CD14-positive monocyte (primary cell): ENCODE data around the gene KCNQ1. TPM values are rescaled to one million over a fixed set of nuclear protein-coding genes. Genes with fewer than 3 reads are reported as not detected.
A peak's percentile ranks its signal among the peaks of the same experiment; 100 is the strongest.

Experiments used
- DNase-seq, 3 donors: peaks; one replicate each; pipeline ENCODE4 v3.0.0-alpha.2; 2011 to 2022
- H2AFZ ChIP-seq: 2 replicates; pipeline ENCODE4 v1.6.0; 2012; ENCODE audit warnings: mild to moderate bottlenecking, low read depth, low read length, inconsistent platforms; ENCODE audit not compliant: insufficient read depth, poor library complexity, severe bottlenecking
- H3K27ac ChIP-seq, 2 donors: 1 replicate in 1 of 2; 2 replicates in 1 of 2; pipeline ENCODE4 v1.5.1; 2012 to 2013; ENCODE audit warnings: low read length in 2 of 2, control low read depth in 1 of 2, inconsistent platforms in 1 of 2, low read depth in 1 of 2, mild to moderate bottlenecking in 1 of 2
- H3K27me3 ChIP-seq, 2 donors: one replicate each; pipeline versions ENCODE4 v1.6.0 to v1.6.1; 2011 to 2013; ENCODE audit warnings: low read length in 2 of 2; ENCODE audit not compliant: control insufficient read depth in 2 of 2, insufficient read depth in 2 of 2
- H3K36me3 ChIP-seq, 2 donors: replicated peaks in 1 of 2; 1 replicate in 1 of 2; 2 replicates in 1 of 2; pipeline versions ENCODE4 v1.5.1 to v1.6.1; 2012 to 2013; ENCODE audit warnings: low read length in 2 of 2, control low read depth in 1 of 2, inconsistent platforms in 1 of 2, mild to moderate bottlenecking in 1 of 2; ENCODE audit not compliant: insufficient read depth in 2 of 2, control insufficient read depth in 1 of 2
- H3K4me1 ChIP-seq, 2 donors: 1 replicate in 1 of 2; 2 replicates in 1 of 2; pipeline versions ENCODE4 v1.5.1 to v1.6.1; 2012 to 2013; ENCODE audit warnings: low read length in 2 of 2, control low read depth in 1 of 2, inconsistent platforms in 1 of 2, mild to moderate bottlenecking in 1 of 2, moderate library complexity in 1 of 2; ENCODE audit not compliant: insufficient read depth in 2 of 2, control insufficient read depth in 1 of 2
- H3K4me2 ChIP-seq: replicated peaks from 2 replicates; pipeline ENCODE3; 2012; ENCODE audit warnings: low read length, moderate library complexity, mild to moderate bottlenecking; ENCODE audit not compliant: poor library complexity, severe bottlenecking; ENCODE audit errors: extremely low read depth
- H3K4me3 ChIP-seq, 3 experiments: fragments of 200-600 bp in 1 of 3; sonication (generic) in 1 of 3; replicated peaks in 1 of 3; 1 replicate in 2 of 3; 2 replicates in 1 of 3; pipeline ENCODE4 v1.5.1; 2011 to 2013; ENCODE audit warnings: low read length in 3 of 3, mild to moderate bottlenecking in 3 of 3, control low read depth in 2 of 3, low read depth in 2 of 3, inconsistent platforms in 1 of 3, moderate library complexity in 1 of 3
- H3K79me2 ChIP-seq: 2 replicates; pipeline ENCODE4 v1.6.0; 2012; ENCODE audit warnings: mild to moderate bottlenecking, control low read depth, inconsistent platforms, low read length, moderate library complexity; ENCODE audit not compliant: insufficient read depth
- H3K9ac ChIP-seq: 2 replicates; pipeline ENCODE4 v1.6.0; 2017; ENCODE audit warnings: low read length, mild to moderate bottlenecking; ENCODE audit not compliant: insufficient read depth, poor library complexity, severe bottlenecking
- H3K9me3 ChIP-seq, 2 donors: replicated peaks in 1 of 2; 1 replicate in 1 of 2; 2 replicates in 1 of 2; pipeline versions ENCODE4 v1.5.1 to v1.6.1; 2012 to 2013; ENCODE audit warnings: low read length in 2 of 2, control low read depth in 1 of 2; ENCODE audit not compliant: control insufficient read depth in 1 of 2, insufficient read depth in 1 of 2
- H4K20me1 ChIP-seq: 2 replicates; pipeline ENCODE4 v1.6.0; 2012; ENCODE audit warnings: mild to moderate bottlenecking, low read length, control low read depth, moderate library complexity; ENCODE audit not compliant: insufficient read depth
- H3K27ac Mint-ChIP-seq, 7 donors: one replicate each; pipeline ENCODE4 v1.8.0; 2020; ENCODE audit warnings: mild to moderate bottlenecking in 7 of 7, mixed read lengths in 7 of 7, moderate library complexity in 6 of 7, inconsistent platforms in 2 of 7
- H3K27me3 Mint-ChIP-seq, 3 donors: one replicate each; pipeline ENCODE4 v1.8.0; 2021 to 2022; ENCODE audit warnings: low read depth in 3 of 3, mild to moderate bottlenecking in 3 of 3, mixed read lengths in 3 of 3, moderate library complexity in 3 of 3, inconsistent platforms in 1 of 3
- H3K36me3 Mint-ChIP-seq, 2 donors: one replicate each; pipeline ENCODE4 v1.8.0; 2020; ENCODE audit warnings: mixed read lengths in 2 of 2, inconsistent platforms in 1 of 2, mild to moderate bottlenecking in 1 of 2
- H3K4me1 Mint-ChIP-seq: one replicate; pipeline ENCODE4 v1.8.0; 2020; ENCODE audit warnings: mild to moderate bottlenecking, mixed read lengths
- H3K4me3 Mint-ChIP-seq, 2 donors: one replicate each; pipeline ENCODE4 v1.8.0; 2020; ENCODE audit warnings: mild to moderate bottlenecking in 2 of 2, mixed read lengths in 2 of 2, moderate library complexity in 1 of 2
- H3K9me3 Mint-ChIP-seq, 7 donors: one replicate each; pipeline ENCODE4 v1.8.0; 2020 to 2022; ENCODE audit warnings: mixed read lengths in 7 of 7, mild to moderate bottlenecking in 6 of 7, moderate library complexity in 6 of 7, inconsistent platforms in 2 of 7
- CTCF ChIP-seq: fragments of 200-600 bp; IDR thresholded peaks from one replicate; pipeline ENCODE4 v1.8.0; 2022; ENCODE audit warnings: antibody characterized with exemption, mild to moderate bottlenecking
- WGBS: methylation state at CpG from one replicate; pipeline ENCODE4 v1.1.5; 2013; ENCODE audit warnings: missing lambda C conversion rate; ENCODE audit not compliant: insufficient coverage; 5-methylcytosine and 5-hydroxymethylcytosine counted together
- intact Hi-C, 2 donors: fragments of 100-400 bp; cut with micrococcal nuclease; formaldehyde crosslinking; loops; one replicate each; pipeline versions ENCODE4 v1.15.0 to v1.15.1; 2023
- polyA plus RNA-seq, 3 donors: library from polyadenylated mRNA; depleted of rRNA in 1 of 3; unstranded in 2 of 3; stranded (reverse) in 1 of 3; fragments of 300-500 nt in 2 of 3; fragments of >200 nt in 1 of 3; fragmentation: Illumina TruSeq in 2 of 3; gene quantifications; 1 replicate in 2 of 3; 2 replicates in 1 of 3; pipeline ENCODE4 v1.2.3, GENCODE V29; 2012 to 2021

Gene KCNQ1
- polyA plus RNA-seq, 3 donors = 14.9 to 31.8 (median 21.6) TPM

GRCh38 chr11:2447253-2447950, 2.6 kb downstream of the KCNQ1 start:
- intact Hi-C loops = loop anchor here in 1 of 2 donors (5.0 kb wide), 1 partner anchor 35 kb away; no protein-coding TSS in a partner anchor
- Histone ChIP-seq H3K79me2 (peaks cover 74% of the 10 kb centered on the region), H3K9me3 (no peaks in the 10 kb centered on the region), H3K36me3 (peaks cover 14 to 26% of the 10 kb centered on the region in 2 donors), H2AFZ (peak overlapping the region; percentile 53), H3K27ac (peak overlapping the region; percentile 80 to 88), H3K4me3 (peak overlapping the region; percentile 6 to 88 (median 82)), H3K9ac (peak overlapping the region; percentile 47), H3K27me3 (peaks cover 0 to 17% of the 10 kb centered on the region in 2 donors), H3K4me2 (peak overlapping the region; percentile 87), H3K4me1 (peaks cover 39 to 45% of the 10 kb centered on the region in 2 donors), H4K20me1 (peaks cover 75% of the 10 kb centered on the region)
- Mint-ChIP-seq H3K9me3 (peaks cover 0 to 3% (median 0%) of the 10 kb centered on the region in 7 donors), H3K27ac (peak overlapping the region; percentile 83 to 96 (median 91)), H3K4me1 (peaks cover 35% of the 10 kb centered on the region), H3K27me3 (peaks cover 13 to 18% (median 14%) of the 10 kb centered on the region in 3 donors), H3K36me3 (peaks cover 18 to 35% of the 10 kb centered on the region in 2 donors), H3K4me3 (peak overlapping the region; percentile 93 to 98)
- DNase-seq = peak; percentile 31 to 59 (median 34)
- TF ChIP-seq CTCF = no peak
- 10% methylated on average over 12 of the region's 12 CpGs for WGBS

- DNase-seq = no peak
- no peaks in the 10 kb centered on the region for H3K9me3 ChIP-seq
- WGBS = 95% methylated on average over 5 of the region's 10 CpGs
Observed at GRCh38 chr11:2447951-2448650, 3.3 kb downstream of the KCNQ1 start.

More at GRCh38 chr11:2447951-2448650, 3.3 kb downstream of the KCNQ1 start:
- Histone ChIP-seq H4K20me1 (peaks cover 82% of the 10 kb centered on the region), H3K27ac (peak overlapping the region; percentile 80 to 88), H3K4me2 (peak overlapping the region; percentile 87), H2AFZ (peak overlapping the region; percentile 53), H3K4me3 (peak overlapping the region in 2 of 3 experiments; percentile 82 to 88), H3K27me3 (peaks cover 0 to 12% of the 10 kb centered on the region in 2 donors), H3K4me1 (peaks cover 39 to 45% of the 10 kb centered on the region in 2 donors), H3K36me3 (peaks cover 14 to 31% of the 10 kb centered on the region in 2 donors), H3K9ac (peak overlapping the region; percentile 47), H3K79me2 (peaks cover 77% of the 10 kb centered on the region)
- peak overlapping the region; percentile 93 to 98 for H3K4me3 Mint-ChIP-seq
- H3K27me3 Mint-ChIP-seq = peaks cover 9 to 13% (median 10%) of the 10 kb centered on the region in 3 donors
- peaks cover 23 to 42% of the 10 kb centered on the region in 2 donors for H3K36me3 Mint-ChIP-seq
- no peak for TF ChIP-seq CTCF
- H3K9me3 Mint-ChIP-seq = peaks cover 0 to 3% (median 0%) of the 10 kb centered on the region in 7 donors
- peak overlapping the region in 4 of 7 donors; percentile 83 to 96 (median 90) for H3K27ac Mint-ChIP-seq
- H3K4me1 Mint-ChIP-seq = peaks cover 35% of the 10 kb centered on the region
- intact Hi-C loops = loop anchor here in 1 of 2 donors (5.0 kb wide), 1 partner anchor 34 kb away; no protein-coding TSS in a partner anchor
